ENCODE measurements around the gene CD27.
"Not testable (repeated sequence)": the region's sequence is repeated elsewhere in the genome, so short reads cannot be mapped to it uniquely, and the experiment has no call there.

Gene CD27

GRCh38 chr12:6444704-6445688 is at the start of gene CD27:
Gene CD27 (plus strand): TSS chr12:6444955. CDS start chr12:6445096, 141 bp downstream.
- no peak for DNase-seq (ENCODE audit: low read depth in 2 of 2)

GRCh38 chr12:6396031-6396430 is 48.7 kb upstream of the CD27 start:
- DNase-seq (ENCODE audit: low read depth in 2 of 2), result no peak

GRCh38 chr12:6399884-6400644 is 44.7 kb upstream of the CD27 start:
- no peak for DNase-seq (ENCODE audit: low read depth in 2 of 2)

- DNase-seq (ENCODE audit: low read depth in 2 of 2), result no peak
Observed at GRCh38 chr12:6404390-6404789, 40.4 kb upstream of the CD27 start.

- DNase-seq (ENCODE audit: low read depth in 2 of 2), result no peak
Observed at GRCh38 chr12:6405963-6406362, 38.8 kb upstream of the CD27 start.

GRCh38 chr12:6407236-6407954 is 37.4 kb upstream of the CD27 start:
- no peak for DNase-seq (ENCODE audit: low read depth in 2 of 2)

GRCh38 chr12:6416596-6416995 is 28.2 kb upstream of the CD27 start:
- no peak for DNase-seq (ENCODE audit: low read depth in 2 of 2)

- DNase-seq (ENCODE audit: low read depth in 2 of 2), result no peak
Observed at GRCh38 chr12:6418796-6419195, 26.0 kb upstream of the CD27 start.

GRCh38 chr12:6420364-6420763 is 24.4 kb upstream of the CD27 start:
- DNase-seq (ENCODE audit: low read depth in 2 of 2), result no peak

GRCh38 chr12:6423267-6424007 is 21.3 kb upstream of the CD27 start:
- DNase-seq (ENCODE audit: low read depth in 2 of 2), result peak in 1 of 2 experiments; percentile 65

GRCh38 chr12:6424008-6424347 is 20.8 kb upstream of the CD27 start:
- no peak for DNase-seq (ENCODE audit: low read depth in 2 of 2)

GRCh38 chr12:6424866-6425265 is 19.9 kb upstream of the CD27 start:
- no peak for DNase-seq (ENCODE audit: low read depth in 2 of 2)

GRCh38 chr12:6425590-6426531 is 18.9 kb upstream of the CD27 start:
- no peak for DNase-seq (ENCODE audit: low read depth in 2 of 2)

- DNase-seq (ENCODE audit: low read depth in 2 of 2), result peak; percentile 89 to 94
Observed at GRCh38 chr12:6426882-6427671, 17.7 kb upstream of the CD27 start.

- DNase-seq (ENCODE audit: low read depth in 2 of 2), result not testable (repeated sequence)
Observed at GRCh38 chr12:6427796-6428195, 17.0 kb upstream of the CD27 start.

- no peak for DNase-seq (ENCODE audit: low read depth in 2 of 2)
Observed at GRCh38 chr12:6428326-6428725, 16.4 kb upstream of the CD27 start.

- peak in 1 of 2 experiments; percentile 63 for DNase-seq (ENCODE audit: low read depth in 2 of 2)
Observed at GRCh38 chr12:6430124-6430989, 14.4 kb upstream of the CD27 start.

GRCh38 chr12:6432991-6433390 is 11.8 kb upstream of the CD27 start:
- DNase-seq (ENCODE audit: low read depth in 2 of 2), result no peak

Data from stimulated activated CD4-positive, alpha-beta T cell treated with anti-CD3 and anti-CD28 coated beads, Interleukin-12 subunit alpha, Interleukin-12 subunit beta, amount 100 ng/mL, for 24 hours (primary cell).